Measurements from ENCODE around the gene SMG5.
A peak's percentile ranks its signal among the peaks of the same experiment; 100 is the strongest.
"Not testable (repeated sequence)": the region's sequence is repeated elsewhere in the genome, so short reads cannot be mapped to it uniquely, and the experiment has no call there.

Gene SMG5

DNA sequence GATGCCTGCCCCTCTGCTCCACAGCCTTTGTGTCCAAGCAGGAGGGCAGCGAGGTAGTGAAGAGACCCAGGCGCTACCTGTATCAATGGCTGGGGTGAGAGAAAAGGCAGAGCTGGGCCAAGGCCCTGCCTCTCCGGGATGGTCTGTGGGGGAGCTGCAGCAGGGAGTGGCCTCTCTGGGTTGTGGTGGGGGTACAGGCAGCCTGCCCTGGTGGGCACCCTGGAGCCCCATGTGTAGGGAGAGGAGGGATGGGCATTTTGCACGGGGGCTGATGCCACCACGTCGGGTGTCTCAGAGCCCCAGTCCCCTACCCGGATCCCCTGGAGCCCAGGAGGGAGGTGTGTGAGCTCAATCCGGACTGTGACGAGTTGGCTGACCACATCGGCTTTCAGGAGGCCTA, 39.9 kb downstream of the SMG5 start:
- no peak for DNase-seq (ENCODE audit: low spot score)

DNA sequence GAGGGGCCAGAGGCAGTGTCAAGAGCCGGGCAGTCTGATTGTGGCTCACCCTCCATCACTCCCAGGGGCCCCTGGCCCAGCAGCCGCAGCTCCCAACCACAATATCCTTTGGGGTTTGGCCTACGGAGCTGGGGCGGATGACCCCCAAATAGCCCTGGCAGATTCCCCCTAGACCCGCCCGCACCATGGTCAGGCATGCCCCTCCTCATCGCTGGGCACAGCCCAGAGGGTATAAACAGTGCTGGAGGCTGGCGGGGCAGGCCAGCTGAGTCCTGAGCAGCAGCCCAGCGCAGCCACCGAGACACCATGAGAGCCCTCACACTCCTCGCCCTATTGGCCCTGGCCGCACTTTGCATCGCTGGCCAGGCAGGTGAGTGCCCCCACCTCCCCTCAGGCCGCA, 40.7 kb downstream of the SMG5 start, which contains the start of gene BGLAP:
TSS of gene BGLAP (plus strand) at position 259 of the 400 bp plus-strand sequence. CDS start at position 307, 48 bp downstream.
- no peak for DNase-seq (ENCODE audit: low spot score)

DNA sequence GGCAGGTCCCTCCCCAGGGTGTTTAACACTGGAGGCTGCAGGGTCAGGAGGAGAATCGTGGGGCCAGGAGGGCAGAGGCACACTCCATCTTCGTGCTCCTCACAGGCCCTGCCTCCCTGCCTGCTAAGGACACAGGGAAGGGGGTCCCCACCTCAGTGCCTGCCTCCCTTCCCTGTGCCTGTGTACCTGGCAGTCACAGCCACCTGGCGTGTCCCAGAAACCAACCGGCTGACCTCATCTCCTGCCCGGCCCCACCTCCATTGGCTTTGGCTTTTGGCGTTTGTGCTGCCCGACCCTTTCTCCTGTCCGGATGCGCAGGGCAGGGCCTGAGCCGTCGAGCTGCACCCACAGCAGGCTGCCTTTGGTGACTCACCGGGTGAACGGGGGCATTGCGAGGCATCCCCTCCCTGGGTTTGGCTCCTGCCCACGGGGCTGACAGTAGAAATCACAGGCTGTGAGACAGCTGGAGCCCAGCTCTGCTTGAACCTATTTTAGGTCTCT, 41.3 kb downstream of the SMG5 start:
- no peak for DNase-seq (ENCODE audit: low spot score)

DNA sequence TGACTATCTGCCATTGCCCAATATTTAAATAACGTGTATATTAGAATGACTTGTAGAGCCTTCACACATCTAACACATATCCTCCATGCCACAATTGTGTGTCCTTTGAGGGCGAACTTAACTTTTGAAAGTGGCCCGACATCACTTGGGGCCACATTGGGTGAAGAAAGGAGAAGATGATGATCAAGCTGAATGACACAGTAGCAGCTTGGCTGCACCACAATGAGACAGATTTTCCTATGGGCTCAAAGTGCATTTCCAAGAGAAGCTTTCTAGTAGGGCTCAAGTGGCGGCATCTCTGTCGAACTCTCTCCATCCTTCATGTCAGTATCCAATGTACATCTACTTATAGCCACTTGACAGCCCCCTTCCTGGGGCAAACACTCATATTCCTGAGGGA, 44.4 kb downstream of the SMG5 start:
- no peak for DNase-seq (ENCODE audit: low spot score)

DNA sequence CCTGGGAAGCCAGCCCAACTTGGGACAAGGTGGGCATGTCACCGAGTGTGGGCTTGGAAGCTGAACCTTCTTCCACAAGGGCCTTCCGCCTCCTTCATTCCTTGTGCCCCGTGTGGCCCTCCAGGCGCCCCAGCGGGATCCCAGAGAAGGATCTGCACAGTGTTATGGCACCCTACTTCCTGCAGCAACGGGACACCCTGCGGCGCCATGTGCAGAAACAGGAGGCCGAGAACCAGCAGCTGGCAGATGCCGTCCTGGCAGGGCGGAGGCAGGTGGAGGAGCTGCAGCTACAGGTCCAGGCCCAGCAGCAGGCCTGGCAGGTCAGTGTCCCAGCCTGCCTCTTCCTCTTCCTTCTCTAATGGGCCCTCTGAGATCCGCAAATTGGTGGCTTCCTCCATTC, 46.5 kb downstream of the SMG5 start:
- no peak for DNase-seq (ENCODE audit: low spot score)

DNA sequence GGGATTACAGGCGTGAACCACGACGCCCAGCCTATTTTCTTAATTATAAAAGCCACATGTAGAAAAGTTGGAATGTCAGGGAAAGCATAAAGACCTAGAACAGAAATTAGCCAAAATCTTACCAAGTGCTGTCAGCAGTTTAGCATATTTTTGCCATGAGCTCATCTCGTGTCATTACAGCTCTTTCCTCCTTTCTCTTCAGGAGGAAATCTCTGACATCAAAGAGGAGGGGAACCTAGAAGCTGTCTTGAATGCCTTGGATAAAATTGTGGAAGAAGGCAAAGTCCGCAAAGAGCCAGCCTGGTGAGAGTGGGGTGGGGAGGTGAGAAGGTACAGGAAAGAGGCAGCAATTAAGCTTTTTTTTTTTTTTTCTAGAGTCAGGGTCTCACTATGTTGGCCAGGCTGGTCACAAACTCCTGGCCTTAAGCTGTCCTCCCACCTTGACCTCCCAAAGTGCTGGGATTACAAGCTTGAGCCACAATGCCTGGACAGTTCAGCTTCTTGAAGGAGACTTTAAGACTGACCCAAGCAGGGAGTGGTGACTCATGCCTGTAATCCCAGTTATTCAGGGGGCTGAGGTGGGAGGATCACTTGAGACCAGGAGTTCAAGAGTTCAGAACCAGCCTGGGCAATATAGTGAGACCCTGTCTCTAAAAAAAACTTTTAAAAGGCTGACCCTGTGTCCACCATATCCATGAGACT, 49.0 kb downstream of the SMG5 start:
- DNase-seq (ENCODE audit: low spot score) = no peak

DNA sequence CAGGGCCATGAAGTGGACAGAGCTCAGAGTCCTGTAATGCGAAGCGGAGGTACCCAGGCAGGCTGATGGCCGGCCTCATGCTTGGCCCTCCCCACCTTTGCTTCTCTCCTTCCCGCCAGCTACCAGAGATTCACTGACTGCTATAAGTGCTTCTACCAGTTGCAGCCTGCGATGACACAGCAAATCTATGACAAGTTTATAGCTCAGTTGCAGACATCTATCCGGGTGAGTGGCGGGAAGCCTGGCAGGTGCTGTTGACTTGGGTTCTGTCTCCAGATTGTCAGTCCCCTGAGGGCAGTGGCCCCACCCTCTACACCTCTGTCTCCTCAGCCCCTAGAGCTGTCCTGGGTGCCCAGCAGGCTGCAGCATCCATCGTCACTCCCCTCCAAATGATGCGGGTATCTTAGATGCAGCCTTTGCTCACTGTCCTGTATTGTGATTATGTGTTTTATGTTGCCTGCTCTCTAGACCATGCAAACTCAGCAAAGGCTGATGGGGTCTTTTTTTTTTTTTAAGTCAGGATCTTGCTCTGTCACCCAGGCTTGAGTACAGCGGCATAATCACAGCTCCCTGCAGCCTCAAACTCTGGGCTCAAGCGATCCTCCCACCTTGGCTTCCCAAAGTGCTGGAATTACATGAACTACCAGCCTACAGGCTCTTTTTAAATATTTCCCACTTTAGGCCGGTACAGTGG, 50.3 kb downstream of the SMG5 start:
- DNase-seq (ENCODE audit: low spot score) = no peak

DNA sequence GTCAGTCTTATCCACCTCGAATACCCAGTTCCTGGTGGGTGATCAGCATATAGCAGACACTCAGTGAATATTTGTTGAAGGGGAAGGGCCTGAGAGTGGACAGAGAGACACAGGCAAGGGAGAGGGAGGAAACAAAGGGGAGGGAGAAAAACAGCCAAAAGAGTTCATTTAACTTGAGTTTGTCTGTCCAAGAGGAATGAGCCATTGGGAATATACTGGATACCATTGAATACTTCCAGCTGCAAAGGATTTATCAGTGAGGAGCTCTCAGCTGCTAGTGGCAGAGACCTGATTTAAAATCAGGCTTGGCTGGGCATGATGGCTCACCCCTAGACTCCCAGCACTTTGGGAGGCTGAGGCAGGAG, 52.2 kb downstream of the SMG5 start:
- no peak for DNase-seq (ENCODE audit: low spot score)

DNA sequence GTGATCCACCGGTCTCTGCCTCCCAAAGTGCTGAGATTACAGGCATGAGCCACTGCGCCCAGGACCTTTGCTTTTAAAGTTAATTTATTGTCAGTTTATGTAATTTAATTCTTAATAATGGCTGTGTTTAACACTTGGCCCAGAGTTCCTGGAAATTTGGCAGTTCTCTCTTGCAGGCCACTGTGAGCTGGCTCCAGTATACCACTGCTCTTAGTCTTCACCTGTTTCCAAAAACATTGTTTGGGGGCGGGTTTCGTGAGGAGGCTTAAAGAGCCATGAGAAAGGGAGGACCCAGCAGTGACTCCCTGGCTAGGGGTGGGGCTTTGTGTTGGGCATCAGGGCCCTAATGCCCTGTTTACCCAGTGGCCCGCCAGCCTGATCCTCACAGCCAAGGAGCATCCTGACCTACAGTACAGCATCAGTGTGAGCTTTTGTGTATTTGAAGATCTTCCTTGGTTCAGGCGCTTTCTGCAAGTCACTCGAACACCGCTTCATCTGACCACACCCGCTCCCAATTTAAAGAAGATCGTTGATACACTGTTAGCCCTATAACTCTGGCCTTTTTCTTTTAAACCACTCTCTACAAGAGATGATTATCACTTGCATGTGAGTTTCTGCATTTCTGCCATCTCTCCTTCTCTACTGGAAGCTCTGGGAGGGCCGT, 52.7 kb downstream of the SMG5 start:
- no peak for DNase-seq (ENCODE audit: low spot score)

DNA sequence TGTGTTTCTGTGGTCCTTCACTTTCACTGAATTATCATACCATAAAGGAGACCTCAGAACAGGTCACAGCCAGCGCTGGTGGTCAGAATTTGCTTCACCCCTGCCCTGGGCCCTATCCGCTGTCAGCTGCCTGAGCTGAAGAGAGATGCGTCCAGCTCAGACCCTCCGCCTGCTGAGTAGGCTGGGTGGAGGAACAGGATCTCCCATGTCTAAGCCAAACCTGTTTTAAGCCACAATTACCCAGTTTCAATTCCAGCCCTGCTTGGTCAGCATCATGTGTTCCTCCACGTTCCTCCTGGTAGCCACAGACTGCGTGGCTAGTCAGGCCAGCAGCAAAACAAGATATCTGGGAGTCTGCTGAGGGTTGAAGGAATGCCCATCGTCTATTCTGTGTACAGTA, 54.1 kb downstream of the SMG5 start:
- DNase-seq (ENCODE audit: low spot score) = no peak

DNA sequence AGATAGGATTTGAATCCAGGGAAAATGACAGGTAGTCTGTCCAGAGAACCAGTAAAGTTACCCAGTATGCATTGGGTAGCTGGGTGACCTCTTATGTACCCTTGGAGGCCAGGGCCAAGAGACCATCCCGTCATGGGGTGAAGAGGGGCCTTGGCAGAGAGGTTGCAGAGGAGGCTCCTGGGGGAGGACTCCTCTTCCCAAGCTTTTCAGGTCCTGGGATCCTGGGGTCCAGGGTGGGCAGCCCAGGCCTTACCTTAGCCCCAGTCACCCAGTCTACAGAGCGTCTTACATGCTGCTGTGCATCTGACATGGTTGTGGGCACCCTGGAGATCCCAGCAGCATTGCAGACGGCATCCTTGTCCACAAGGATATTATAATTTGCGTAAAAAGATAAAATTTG, 55.8 kb downstream of the SMG5 start:
- no peak for DNase-seq (ENCODE audit: low spot score)

DNA sequence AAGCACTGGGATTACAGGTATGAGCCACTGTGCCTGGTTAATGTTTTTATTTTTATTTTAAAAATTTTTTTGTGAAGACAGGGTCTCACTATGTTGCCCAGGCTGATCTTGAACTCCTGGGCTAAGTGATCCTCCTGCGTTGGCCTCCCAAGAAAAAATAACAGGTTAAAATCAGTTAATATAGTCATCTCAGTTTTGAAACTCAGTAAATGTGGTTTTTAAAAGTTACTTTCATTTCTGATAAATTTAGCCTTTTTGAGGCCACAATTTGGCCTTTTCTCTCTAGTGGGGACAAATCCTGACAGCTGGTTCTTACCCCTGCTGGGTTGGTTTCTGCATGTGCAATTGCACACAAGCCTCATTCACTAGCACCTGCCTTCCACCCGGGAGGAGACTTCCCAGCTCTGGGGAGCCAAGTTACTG, 56.5 kb downstream of the SMG5 start:
- no peak for DNase-seq (ENCODE audit: low spot score)

DNA sequence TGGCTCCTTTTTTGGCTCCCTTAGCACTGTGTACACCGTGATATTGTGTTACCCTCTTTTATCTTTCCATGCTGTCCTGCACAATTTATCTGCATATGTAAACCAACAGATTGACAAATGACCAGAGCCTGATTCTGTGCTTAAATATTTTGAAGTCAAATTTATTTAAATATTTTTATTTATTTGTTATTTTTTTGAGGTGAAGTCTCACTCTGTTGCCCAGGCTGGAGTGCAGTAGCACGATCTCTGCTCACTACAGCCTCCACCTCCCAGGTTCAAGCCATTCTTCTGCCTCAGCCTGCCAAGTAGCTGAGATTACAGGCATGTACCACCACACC, 57.0 kb downstream of the SMG5 start:
- no peak for DNase-seq (ENCODE audit: low spot score)

DNA sequence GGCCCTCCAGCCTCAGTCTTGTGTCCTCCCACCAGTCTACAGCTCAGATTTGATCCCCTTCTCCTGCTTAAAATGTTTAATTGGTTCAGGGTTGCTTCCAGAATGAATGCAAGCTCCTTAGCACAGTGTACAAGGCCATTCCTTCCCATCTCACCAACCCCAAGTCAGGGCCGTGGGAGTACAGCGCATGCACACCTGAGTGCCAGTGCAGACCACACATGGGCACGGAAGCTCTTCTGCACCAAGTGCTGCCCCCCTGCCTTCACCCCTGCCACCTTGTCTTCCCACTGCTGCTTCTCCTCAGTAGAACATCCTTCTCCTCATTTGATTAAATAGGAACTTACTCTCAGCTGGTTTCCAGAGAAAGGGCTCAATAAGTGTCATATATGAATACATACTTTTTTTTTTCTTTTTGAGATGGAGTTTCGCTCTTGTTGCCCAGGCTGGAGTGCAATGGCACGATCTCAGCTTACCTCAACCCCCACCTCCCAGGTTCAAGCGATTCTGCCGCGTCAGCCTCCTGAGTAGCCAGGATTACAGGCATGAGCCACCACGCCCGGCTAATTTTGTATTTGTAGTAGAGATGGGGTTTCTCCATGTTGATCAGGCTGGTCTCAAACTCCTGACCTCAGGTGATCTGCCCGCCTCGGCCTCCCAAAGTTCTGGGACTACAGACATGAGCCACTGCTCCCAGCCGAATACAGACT, 60.5 kb downstream of the SMG5 start:
- DNase-seq (ENCODE audit: low spot score) = no peak

DNA sequence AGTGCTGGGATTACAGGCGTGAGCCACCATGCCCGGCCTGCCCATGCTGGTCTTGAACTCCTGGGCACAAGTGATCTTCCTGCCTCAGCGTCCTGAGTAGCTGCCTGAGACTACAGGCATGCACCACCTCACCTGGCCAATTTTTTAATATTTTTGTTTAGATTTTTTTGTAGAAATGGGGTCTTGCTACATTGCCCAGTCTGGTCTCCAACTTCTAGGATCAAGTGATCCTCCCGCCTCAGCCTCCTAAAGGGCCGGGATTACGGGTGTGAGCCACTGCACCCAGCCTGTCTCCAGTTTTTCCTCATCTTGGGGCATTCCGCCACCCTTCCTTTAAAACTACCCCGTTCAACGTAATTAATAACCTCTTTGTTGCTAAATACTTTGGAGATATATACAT, 62.4 kb downstream of the SMG5 start:
- no peak for DNase-seq (ENCODE audit: low spot score)

DNA sequence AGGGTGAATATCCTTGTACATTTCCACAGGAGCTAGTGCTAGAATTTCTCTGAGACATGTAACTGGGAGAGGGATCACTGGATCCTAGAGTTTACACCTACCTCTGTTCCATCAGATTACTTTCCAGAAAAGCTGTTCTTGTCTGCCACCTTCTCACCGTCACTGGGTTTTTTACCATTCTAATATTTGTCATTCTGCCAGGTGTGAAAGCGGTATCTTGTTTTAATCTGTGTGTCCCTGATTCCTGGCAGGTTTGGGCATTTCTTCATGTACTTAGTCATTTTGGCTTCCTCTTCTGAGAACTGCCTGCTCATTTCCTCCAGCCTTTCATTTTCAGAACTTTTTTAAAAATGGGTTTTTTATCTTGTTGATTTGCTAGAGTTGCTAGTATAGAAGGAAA, 64.8 kb downstream of the SMG5 start:
- no peak for DNase-seq (ENCODE audit: low spot score)

DNA sequence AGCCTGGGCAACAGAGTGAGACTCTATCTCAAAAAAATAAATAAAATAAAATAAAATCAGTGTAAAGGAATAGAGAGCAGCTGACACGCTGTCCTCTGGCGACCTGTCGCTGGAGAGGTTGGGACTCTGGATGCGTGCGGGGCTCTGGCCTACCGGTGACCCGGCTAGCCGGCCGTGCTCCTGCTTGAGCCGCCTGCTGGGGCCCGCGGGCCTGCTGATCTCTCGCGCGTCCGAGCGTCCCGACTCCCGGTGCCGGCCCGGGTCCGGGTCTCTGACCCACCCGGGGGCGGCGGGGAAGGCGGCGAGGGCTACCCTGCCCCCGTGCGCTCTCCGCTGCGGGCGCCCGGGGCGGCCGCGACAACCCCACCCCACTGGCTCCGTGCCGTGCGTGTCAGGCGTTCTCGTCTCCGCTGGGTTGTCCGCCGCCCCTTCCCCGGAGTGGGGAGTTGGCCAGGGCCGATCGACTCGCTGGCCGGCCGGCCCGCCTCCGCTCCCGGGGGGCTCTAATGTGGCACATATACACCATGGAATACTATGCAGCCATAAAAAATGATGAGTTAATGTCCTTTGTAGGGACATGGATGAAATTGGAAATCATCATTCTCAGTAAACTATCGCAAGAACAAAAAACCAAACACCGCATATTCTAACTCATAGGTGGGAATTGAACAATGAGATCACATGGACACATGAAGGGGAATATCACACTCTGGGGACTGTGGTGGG, 66.1 kb downstream of the SMG5 start:
- not testable (repeated sequence) for DNase-seq (ENCODE audit: low spot score)

DNA sequence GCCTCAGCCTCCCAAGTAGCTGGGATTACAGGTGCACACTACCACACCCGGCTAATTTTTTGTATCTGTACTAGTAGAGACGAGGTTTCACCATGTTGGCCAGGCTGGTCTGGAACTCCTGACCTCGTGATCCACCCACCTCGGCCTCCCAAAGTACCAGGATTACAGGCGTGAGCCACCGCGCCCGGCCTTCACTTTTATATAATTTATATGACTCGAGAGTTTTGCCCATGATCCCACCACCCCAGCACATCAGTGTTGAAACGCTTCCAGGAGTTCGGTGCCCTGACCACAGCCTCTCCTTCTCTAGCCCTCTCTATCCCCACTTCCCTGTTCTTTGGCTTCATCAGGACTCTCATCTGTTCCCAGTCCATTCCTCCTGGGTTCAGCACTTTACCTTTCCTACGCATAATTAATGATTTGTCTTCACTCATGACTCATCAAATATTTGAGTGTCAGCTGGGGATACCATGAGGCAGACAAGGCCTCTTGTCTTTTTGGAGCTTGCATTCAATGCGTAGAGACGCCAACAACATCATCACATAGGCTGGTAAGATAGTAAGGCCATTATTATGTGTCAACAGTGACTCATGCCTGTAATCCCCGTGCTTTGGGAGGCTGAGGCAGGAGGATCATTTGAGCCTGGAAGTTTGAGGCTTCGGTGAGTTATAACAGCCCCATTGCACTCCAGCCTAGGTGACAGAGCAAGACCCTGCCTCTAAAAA, 68.4 kb downstream of the SMG5 start:
- DNase-seq (ENCODE audit: low spot score) = no peak

DNA sequence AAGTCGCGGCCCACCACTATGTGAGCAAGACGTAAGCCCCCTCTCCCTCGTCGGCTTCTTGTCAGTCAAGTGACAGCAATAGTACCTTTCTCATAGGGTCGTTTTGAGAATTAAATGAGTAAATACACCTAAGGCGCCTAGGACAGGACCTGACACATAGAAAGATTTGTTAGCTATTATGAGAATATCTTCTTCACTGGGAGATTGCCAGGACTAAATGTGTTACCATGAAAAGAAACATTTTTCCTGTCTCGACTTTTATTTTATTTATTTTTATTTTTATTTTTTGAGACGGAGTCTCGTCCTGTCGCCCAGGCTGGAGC, 69.0 kb downstream of the SMG5 start:
- DNase-seq (ENCODE audit: low spot score) = no peak

DNA sequence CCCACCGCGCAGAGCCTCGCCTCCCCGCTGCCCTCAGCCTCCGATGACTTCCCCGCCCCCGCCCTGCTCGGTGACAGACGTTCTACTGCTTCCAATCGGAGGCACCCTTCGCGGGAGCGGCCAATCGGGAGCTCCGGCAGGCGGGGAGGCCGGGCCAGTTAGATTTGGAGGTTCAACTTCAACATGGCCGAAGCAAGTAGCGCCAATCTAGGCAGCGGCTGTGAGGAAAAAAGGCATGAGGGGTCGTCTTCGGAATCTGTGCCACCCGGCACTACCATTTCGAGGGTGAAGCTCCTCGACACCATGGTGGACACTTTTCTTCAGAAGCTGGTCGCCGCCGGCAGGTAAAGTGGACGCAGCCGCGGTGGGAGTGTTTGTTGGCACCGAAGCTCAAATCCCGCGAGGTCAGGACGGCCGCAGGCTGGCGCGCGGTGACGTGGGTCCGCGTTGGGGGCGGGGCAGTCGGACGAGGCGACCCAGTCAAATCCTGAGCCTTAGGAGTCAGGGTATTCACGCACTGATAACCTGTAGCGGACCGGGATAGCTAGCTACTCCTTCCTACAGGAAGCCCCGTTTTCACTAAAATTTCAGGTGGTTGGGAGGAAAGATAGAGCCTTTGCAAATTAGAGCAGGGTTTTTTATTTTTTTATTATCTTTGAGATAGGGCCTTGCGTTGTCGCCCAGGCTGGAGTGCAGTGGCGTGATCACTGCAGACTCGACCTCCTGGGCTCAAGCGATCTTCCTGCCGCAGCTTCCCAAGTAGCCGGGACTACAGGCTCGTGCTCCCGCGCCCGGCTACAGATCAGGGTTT, 69.6 kb downstream of the SMG5 start, which contains the start of gene PMF1:
TSS of gene PMF1 (plus strand) at position 175 of the 811 bp plus-strand sequence. CDS start at position 184, 9 bp downstream.
- DNase-seq (ENCODE audit: low spot score) = peak; percentile 99

All from HuH-7.5 (cell line).